HCT116 (cell line): ENCODE data around the gene MAPKAP1. TPM values are rescaled to one million over a fixed set of nuclear protein-coding genes. Genes with fewer than 3 reads are reported as not detected.

ENCODE experiments used
- ATAC-seq: fragments of 200-7000 bp; cut with Tn5 transposase; 2 replicates; pipeline ENCODE4 v1.9.1; 2020; ENCODE audit warnings: mild to moderate bottlenecking, moderate library complexity
- BruUV-seq: library from RNA; stranded (reverse); fragments of 400-500 nt; replicated peaks from 2 replicates; lab custom pipeline; 2021; lab: Mats Ljungman, UMichigan
- CTCF ChIA-PET: fragments of 300-600 bp; sonication (Branson Sonifier 250); formaldehyde crosslinking; loops from one replicate; lab custom pipeline; 2021; ENCODE audit warnings: antibody characterized with exemption; lab: Charles Lee
- POLR2A ChIA-PET: fragments of 300-600, 350-600 bp; sonication (Branson Sonifier 250); formaldehyde crosslinking; loops from one replicate; lab custom pipeline; 2021; ENCODE audit warnings: antibody characterized with exemption; lab: Charles Lee
- RAD21 ChIA-PET, 2 experiments: fragments of 300-600 bp; sonication (Branson Sonifier 250); formaldehyde crosslinking; loops; one replicate each; lab custom pipeline; 2023; ENCODE audit warnings: low total read pairs in 2 of 2; ENCODE audit not compliant: uncharacterized antibody in 2 of 2, unreplicated experiment in 2 of 2, low non-redundant PET in 1 of 2; lab: Charles Lee
- DNase-seq: peaks from one replicate; pipeline ENCODE4 v3.0.0-alpha.2; 2010; ENCODE audit warnings: low read depth, low spot score
- H2AFZ ChIP-seq: fragments of 200-600 bp; shearing (Covaris generic), sonication (generic); 2 replicates; pipeline ENCODE4 v1.6.1; 2017; ENCODE audit warnings: low read depth, mixed run types, mixed read lengths, antibody characterized with exemption, low read length; ENCODE audit not compliant: poor library complexity, severe bottlenecking
- H3K27ac ChIP-seq: 2 replicates; pipeline ENCODE4 v1.5.1; 2012; ENCODE audit warnings: low read depth, low read length
- H3K27me3 ChIP-seq: fragments of 200-600 bp; sonication (generic); 2 replicates; pipeline ENCODE4 v1.6.1; 2016; ENCODE audit warnings: mixed run types, low read length, mixed read lengths; ENCODE audit not compliant: insufficient read depth
- H3K36me3 ChIP-seq, 2 experiments: fragments of 200-500 bp in 1 of 2; fragments of 200-600 bp in 1 of 2; sonication (Bioruptor generic) in 1 of 2; sonication (generic) in 1 of 2; 2 replicates each; pipeline versions ENCODE4 v1.5.1 to v1.6.1; 2014 to 2016; ENCODE audit warnings: low read length in 2 of 2, inconsistent platforms in 1 of 2, mixed read lengths in 1 of 2, mixed run types in 1 of 2; ENCODE audit not compliant: insufficient read depth in 2 of 2, control insufficient read depth in 1 of 2
- H3K4me1 ChIP-seq, 2 experiments: fragments of 200-600 bp in 1 of 2; sonication (generic) in 1 of 2; 2 replicates each; pipeline versions ENCODE4 v1.5.1 to v1.6.1; 2012 to 2017; ENCODE audit warnings: low read length in 2 of 2, inconsistent platforms in 1 of 2, mild to moderate bottlenecking in 1 of 2, mixed read lengths in 1 of 2, mixed run types in 1 of 2, moderate library complexity in 1 of 2; ENCODE audit not compliant: insufficient read depth in 2 of 2, control insufficient read depth in 1 of 2
- H3K4me2 ChIP-seq: fragments of 200-600 bp; sonication (generic); 2 replicates; pipeline ENCODE4 v1.6.1; 2017; ENCODE audit warnings: mixed run types, low read length, mixed read lengths
- H3K4me3 ChIP-seq, 2 experiments: fragments of 200-600 bp in 1 of 2; sonication (generic) in 1 of 2; replicated peaks in 1 of 2; 2 replicates each; pipeline ENCODE4 v1.5.1; 2011 to 2016; ENCODE audit warnings: low read length in 2 of 2, control low read depth in 1 of 2, low read depth in 1 of 2, mild to moderate bottlenecking in 1 of 2, mixed read lengths in 1 of 2, mixed run types in 1 of 2
- H3K79me2 ChIP-seq: fragments of 200-600 bp; sonication (generic); 2 replicates; pipeline ENCODE4 v1.6.1; 2017; ENCODE audit warnings: mild to moderate bottlenecking, mixed run types, low read length, moderate library complexity, mixed read lengths; ENCODE audit not compliant: insufficient read depth
- H3K9ac ChIP-seq: fragments of 200-600 bp; sonication (generic); 2 replicates; pipeline ENCODE4 v1.6.1; 2016; ENCODE audit warnings: low read length, mixed read lengths
- H3K9me2 ChIP-seq: fragments of 200-600 bp; sonication (generic), shearing (Covaris generic); 2 replicates; pipeline ENCODE4 v1.6.1; 2017; ENCODE audit warnings: mixed run types, mild to moderate bottlenecking, moderate library complexity; ENCODE audit not compliant: insufficient read depth
- H3K9me3 ChIP-seq, 2 experiments: fragments of 200-500 bp in 1 of 2; fragments of 200-600 bp in 1 of 2; sonication (Bioruptor generic) in 1 of 2; sonication (generic) in 1 of 2; 2 replicates each; pipeline ENCODE4 v1.6.1; 2014 to 2017; ENCODE audit warnings: low read length in 2 of 2, mixed read lengths in 2 of 2, inconsistent platforms in 1 of 2, low read depth in 1 of 2, mild to moderate bottlenecking in 1 of 2, mixed run types in 1 of 2, moderate library complexity in 1 of 2; ENCODE audit not compliant: control insufficient read depth in 1 of 2, insufficient read depth in 1 of 2
- H4K20me1 ChIP-seq: fragments of 200-600 bp; sonication (generic), shearing (Covaris generic); 2 replicates; pipeline ENCODE4 v1.6.1; 2017; ENCODE audit warnings: mixed run types, mild to moderate bottlenecking, moderate library complexity; ENCODE audit not compliant: insufficient read depth
- CEBPB ChIP-seq: IDR thresholded peaks from 2 replicates; pipeline ENCODE4 v1.6.1; 2012; ENCODE audit warnings: low read depth
- ELF1 ChIP-seq: IDR thresholded peaks from 2 replicates; pipeline ENCODE4 v1.6.1; 2012; ENCODE audit warnings: low read depth, borderline replicate concordance
- EZH2 ChIP-seq: fragments of 200-600 bp; sonication (generic); IDR thresholded peaks from 2 replicates; pipeline ENCODE4 v1.6.1; 2017; ENCODE audit warnings: antibody characterized with exemption, mixed run types
- EZH2phosphoT487 ChIP-seq: fragments of 200-600 bp; IDR thresholded peaks from 2 replicates; pipeline ENCODE4 v1.6.1; 2018; ENCODE audit warnings: antibody characterized with exemption, borderline replicate concordance
- POLR2AphosphoS5 ChIP-seq: IDR thresholded peaks from 2 replicates; pipeline ENCODE4 v1.6.1; 2011; ENCODE audit warnings: mild to moderate bottlenecking, low read depth, low read length, moderate library complexity
- RAD21 ChIP-seq: IDR thresholded peaks from 2 replicates; pipeline ENCODE4 v1.6.1; 2012; ENCODE audit warnings: low read depth, mild to moderate bottlenecking
- TCF7L2 ChIP-seq: IDR thresholded peaks from 2 replicates; pipeline ENCODE4 v1.7.0; 2011; ENCODE audit warnings: borderline replicate concordance, inconsistent platforms; ENCODE audit not compliant: insufficient read depth, insufficient read length; ENCODE audit errors: extremely low read depth
- ZFX ChIP-seq: fragments of 450-650 bp; IDR thresholded peaks from 2 replicates; pipeline ENCODE4 v1.6.1; 2017
- ZNF274 ChIP-seq: fragments of 200-500 bp; sonication (Bioruptor generic); IDR thresholded peaks from 2 replicates; pipeline ENCODE4 v1.6.1; 2014; ENCODE audit warnings: mild to moderate bottlenecking, low read depth, low read length, inconsistent platforms
- intact Hi-C: fragments of 100-400 bp; cut with micrococcal nuclease; formaldehyde crosslinking; loops from 2 replicates; pipeline ENCODE4 v1.10.0; 2022
- total RNA-seq: library from RNA; stranded (reverse); gene quantifications from one replicate; pipeline ENCODE4 v1.2.1, GENCODE V29; 2021; ENCODE audit not compliant: unreplicated experiment
- TF ChIP-seq, protein P1 (sequence below), 3 experiments: fragments of 200-600 bp in 1 of 3; sonication (generic) in 1 of 3; IDR thresholded peaks in 2 of 3; conservative IDR thresholded peaks in 1 of 3; 2 replicates each; pipeline ENCODE4 v1.5.1; 2012 to 2017; ENCODE audit warnings: low read depth in 2 of 3, low read length in 2 of 3, antibody characterized with exemption in 1 of 3, borderline replicate concordance in 1 of 3, control low read depth in 1 of 3, mild to moderate bottlenecking in 1 of 3, mixed read lengths in 1 of 3, mixed run types in 1 of 3, moderate library complexity in 1 of 3; ENCODE audit not compliant: insufficient read depth in 1 of 3
- TF ChIP-seq, protein P2 (sequence below): IDR thresholded peaks from 2 replicates; pipeline ENCODE4 v1.6.1; 2012
- TF ChIP-seq, protein P3 (sequence below): IDR thresholded peaks from 2 replicates; pipeline ENCODE4 v1.6.1; 2012
- TF ChIP-seq, protein P4 (sequence below): IDR thresholded peaks from 2 replicates; pipeline ENCODE4 v1.6.1; 2012; ENCODE audit warnings: low read depth

Gene MAPKAP1
- total RNA-seq, 1 experiment from 2014 or later = 72.5 TPM

DNA sequence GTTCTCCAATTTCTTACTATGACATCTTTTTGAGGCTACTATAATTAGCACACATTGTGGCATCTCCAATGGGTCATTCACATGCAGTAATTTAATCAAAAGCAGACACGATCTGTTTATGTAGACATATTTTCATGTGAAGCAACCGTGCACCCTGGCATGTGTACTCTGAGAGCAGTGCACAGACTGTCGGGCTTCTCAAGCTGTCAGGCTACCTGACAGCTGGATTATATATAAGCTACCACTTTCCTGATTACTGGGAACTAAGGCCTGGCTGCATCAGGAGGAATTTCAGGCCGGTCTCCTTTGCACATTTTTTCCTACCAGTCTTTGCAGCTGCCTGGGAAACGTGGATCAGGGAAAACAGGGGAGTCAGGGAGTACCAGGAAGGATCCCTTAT lies 197.5 kb downstream of the MAPKAP1 start:
- RAD21 ChIA-PET = no interaction called here
- POLR2A ChIA-PET = no interaction called here
- no TSS peak for BruUV-seq
- no peaks in the 10 kb centered on the region for H3K9me3 ChIP-seq
- H4K20me1 ChIP-seq = no peaks in the 10 kb centered on the region
- no peak for ATAC-seq
- H3K9me2 ChIP-seq = no peaks in the 10 kb centered on the region
- TF ChIP-seq, protein P1, sequence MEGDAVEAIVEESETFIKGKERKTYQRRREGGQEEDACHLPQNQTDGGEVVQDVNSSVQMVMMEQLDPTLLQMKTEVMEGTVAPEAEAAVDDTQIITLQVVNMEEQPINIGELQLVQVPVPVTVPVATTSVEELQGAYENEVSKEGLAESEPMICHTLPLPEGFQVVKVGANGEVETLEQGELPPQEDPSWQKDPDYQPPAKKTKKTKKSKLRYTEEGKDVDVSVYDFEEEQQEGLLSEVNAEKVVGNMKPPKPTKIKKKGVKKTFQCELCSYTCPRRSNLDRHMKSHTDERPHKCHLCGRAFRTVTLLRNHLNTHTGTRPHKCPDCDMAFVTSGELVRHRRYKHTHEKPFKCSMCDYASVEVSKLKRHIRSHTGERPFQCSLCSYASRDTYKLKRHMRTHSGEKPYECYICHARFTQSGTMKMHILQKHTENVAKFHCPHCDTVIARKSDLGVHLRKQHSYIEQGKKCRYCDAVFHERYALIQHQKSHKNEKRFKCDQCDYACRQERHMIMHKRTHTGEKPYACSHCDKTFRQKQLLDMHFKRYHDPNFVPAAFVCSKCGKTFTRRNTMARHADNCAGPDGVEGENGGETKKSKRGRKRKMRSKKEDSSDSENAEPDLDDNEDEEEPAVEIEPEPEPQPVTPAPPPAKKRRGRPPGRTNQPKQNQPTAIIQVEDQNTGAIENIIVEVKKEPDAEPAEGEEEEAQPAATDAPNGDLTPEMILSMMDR (IDR thresholded peaks at IDR 0.05 in 2 of 3, conservative IDR thresholded peaks at IDR 0.05 in 1 of 3; ENCODE audit: borderline replicate concordance in 1 of 3, insufficient read depth in 1 of 3, low read depth in 2 of 3, low read length in 2 of 3) = no peak
- TF ChIP-seq POLR2AphosphoS5 = no peak
- no peak for TF ChIP-seq CEBPB
- no peak for TF ChIP-seq EZH2
- TF ChIP-seq, protein P2, sequence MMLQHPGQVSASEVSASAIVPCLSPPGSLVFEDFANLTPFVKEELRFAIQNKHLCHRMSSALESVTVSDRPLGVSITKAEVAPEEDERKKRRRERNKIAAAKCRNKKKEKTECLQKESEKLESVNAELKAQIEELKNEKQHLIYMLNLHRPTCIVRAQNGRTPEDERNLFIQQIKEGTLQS = no peak
- TF ChIP-seq, protein P3, sequence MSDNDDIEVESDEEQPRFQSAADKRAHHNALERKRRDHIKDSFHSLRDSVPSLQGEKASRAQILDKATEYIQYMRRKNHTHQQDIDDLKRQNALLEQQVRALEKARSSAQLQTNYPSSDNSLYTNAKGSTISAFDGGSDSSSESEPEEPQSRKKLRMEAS = no peak
- H3K27ac ChIP-seq = no peak overlapping the region
- CTCF ChIA-PET = no interaction called here
- no peak overlapping the region for H3K9ac ChIP-seq
- intact Hi-C loops = no loop called here
- no peak overlapping the region for H3K4me2 ChIP-seq
- H3K79me2 ChIP-seq = no peaks in the 10 kb centered on the region
- no peaks in the 10 kb centered on the region for H3K36me3 ChIP-seq
- no peak overlapping the region for H3K4me3 ChIP-seq
- no peaks in the 10 kb centered on the region for H3K27me3 ChIP-seq
- peaks cover 15 to 17% of the 10 kb centered on the region in 2 experiments for H3K4me1 ChIP-seq
- H2AFZ ChIP-seq = no peak overlapping the region
- DNase-seq = no peak

DNA sequence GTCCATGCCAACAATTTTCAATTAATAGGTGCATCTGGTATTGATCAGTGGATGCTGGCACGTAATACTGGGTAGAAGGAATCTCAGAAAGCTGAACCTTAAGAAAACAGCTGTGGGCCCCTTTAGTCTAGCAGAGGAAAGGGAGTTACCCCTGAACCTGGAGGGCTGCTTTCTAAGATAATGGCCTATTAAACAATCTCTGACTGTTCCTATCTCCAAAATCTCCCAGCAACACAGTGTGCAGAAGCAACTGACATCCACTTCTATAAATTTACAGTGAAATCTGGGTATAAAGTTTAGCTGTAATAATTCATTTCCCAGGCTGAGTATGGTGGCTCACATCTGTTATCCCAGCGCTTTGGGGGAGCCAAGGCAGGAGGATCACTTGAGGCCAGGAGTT lies 198.8 kb downstream of the MAPKAP1 start:
- ChIA-PET CTCF (no interaction called here), RAD21 (no interaction called here), POLR2A (no interaction called here)
- no peaks in the 10 kb centered on the region for H3K27me3 ChIP-seq
- H3K36me3 ChIP-seq = no peaks in the 10 kb centered on the region
- no peaks in the 10 kb centered on the region for H4K20me1 ChIP-seq
- DNase-seq (no peak), ATAC-seq (no peak)
- H2AFZ ChIP-seq = no peak overlapping the region
- H3K4me1 ChIP-seq = peaks cover 5% of the 10 kb centered on the region in 2 experiments
- intact Hi-C loops = no loop called here
- H3K9me3 ChIP-seq = no peaks in the 10 kb centered on the region
- no peak overlapping the region for H3K9ac ChIP-seq
- H3K27ac ChIP-seq = no peak overlapping the region
- H3K4me2 ChIP-seq = no peak overlapping the region
- no TSS peak for BruUV-seq
- no peaks in the 10 kb centered on the region for H3K9me2 ChIP-seq
- H3K4me3 ChIP-seq = no peak overlapping the region
- no peaks in the 10 kb centered on the region for H3K79me2 ChIP-seq
- TF ChIP-seq, protein P4, sequence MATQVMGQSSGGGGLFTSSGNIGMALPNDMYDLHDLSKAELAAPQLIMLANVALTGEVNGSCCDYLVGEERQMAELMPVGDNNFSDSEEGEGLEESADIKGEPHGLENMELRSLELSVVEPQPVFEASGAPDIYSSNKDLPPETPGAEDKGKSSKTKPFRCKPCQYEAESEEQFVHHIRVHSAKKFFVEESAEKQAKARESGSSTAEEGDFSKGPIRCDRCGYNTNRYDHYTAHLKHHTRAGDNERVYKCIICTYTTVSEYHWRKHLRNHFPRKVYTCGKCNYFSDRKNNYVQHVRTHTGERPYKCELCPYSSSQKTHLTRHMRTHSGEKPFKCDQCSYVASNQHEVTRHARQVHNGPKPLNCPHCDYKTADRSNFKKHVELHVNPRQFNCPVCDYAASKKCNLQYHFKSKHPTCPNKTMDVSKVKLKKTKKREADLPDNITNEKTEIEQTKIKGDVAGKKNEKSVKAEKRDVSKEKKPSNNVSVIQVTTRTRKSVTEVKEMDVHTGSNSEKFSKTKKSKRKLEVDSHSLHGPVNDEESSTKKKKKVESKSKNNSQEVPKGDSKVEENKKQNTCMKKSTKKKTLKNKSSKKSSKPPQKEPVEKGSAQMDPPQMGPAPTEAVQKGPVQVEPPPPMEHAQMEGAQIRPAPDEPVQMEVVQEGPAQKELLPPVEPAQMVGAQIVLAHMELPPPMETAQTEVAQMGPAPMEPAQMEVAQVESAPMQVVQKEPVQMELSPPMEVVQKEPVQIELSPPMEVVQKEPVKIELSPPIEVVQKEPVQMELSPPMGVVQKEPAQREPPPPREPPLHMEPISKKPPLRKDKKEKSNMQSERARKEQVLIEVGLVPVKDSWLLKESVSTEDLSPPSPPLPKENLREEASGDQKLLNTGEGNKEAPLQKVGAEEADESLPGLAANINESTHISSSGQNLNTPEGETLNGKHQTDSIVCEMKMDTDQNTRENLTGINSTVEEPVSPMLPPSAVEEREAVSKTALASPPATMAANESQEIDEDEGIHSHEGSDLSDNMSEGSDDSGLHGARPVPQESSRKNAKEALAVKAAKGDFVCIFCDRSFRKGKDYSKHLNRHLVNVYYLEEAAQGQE = no peak
- TF ChIP-seq, protein P2 = no peak
- TF ChIP-seq POLR2AphosphoS5 (no peak), EZH2 (no peak), ZFX (no peak), ZNF274 (no peak), RAD21 (no peak), TCF7L2 (no peak), ELF1 (no peak), EZH2phosphoT487 (no peak)
- TF ChIP-seq, protein P3 = no peak
